HG03095 (cell line): ENCODE results near the gene SMIM44.

ENCODE experiments used
- ATAC-seq: cut with Tn5 transposase; IDR thresholded peaks from one replicate; pipeline ENCODE4 v1.9.1; 2021; ENCODE audit warnings: moderate library complexity; ENCODE audit not compliant: unreplicated experiment

The SMIM44 gene

DNA sequence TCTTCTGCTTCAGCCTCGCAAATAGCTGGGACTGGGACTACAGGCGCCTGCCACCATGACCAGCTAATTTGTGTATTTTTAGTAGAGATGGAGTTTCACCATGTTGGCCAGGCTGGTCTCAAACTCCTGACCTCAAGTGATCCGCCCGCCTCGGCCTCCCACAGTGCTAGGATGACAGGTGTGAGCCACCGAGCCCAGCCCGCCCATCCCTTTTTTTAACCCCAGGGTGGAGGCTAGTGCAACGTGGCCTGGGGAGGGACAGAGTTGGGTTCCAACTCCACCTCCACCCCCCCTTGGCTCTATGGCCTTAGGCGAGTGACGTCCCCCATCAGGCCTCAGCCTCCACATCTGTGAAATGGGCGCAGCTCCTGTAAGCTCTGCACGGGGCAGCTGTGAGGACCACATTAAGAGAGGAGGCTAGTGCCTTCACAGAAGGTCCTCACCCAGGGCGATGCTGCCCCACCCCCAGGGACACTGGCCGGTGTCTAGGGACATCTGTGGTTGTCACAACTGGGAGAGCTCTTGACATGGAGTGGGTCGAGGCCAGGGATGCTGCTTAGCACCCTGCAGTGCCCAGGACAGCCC, 40.7 kb downstream of the SMIM44 start:
- no peak for ATAC-seq

DNA sequence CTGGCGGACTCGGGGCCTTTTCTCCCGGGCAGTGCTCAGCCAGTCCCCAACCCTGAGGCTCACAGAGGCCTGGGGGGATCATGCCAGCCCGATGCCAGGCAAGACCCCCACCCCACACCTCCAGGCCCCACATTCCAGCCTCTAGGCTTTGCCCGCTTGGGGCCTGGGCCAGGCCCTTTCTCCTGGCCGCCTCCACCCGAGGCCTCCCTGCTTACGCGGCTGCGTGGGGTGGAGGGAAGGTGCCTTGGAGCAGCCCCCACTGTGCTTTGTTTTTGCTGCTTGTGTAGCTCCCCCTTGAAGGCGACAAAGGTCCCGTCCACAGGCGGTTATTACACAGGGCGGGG, 41.3 kb downstream of the SMIM44 start:
- ATAC-seq, result no peak

DNA sequence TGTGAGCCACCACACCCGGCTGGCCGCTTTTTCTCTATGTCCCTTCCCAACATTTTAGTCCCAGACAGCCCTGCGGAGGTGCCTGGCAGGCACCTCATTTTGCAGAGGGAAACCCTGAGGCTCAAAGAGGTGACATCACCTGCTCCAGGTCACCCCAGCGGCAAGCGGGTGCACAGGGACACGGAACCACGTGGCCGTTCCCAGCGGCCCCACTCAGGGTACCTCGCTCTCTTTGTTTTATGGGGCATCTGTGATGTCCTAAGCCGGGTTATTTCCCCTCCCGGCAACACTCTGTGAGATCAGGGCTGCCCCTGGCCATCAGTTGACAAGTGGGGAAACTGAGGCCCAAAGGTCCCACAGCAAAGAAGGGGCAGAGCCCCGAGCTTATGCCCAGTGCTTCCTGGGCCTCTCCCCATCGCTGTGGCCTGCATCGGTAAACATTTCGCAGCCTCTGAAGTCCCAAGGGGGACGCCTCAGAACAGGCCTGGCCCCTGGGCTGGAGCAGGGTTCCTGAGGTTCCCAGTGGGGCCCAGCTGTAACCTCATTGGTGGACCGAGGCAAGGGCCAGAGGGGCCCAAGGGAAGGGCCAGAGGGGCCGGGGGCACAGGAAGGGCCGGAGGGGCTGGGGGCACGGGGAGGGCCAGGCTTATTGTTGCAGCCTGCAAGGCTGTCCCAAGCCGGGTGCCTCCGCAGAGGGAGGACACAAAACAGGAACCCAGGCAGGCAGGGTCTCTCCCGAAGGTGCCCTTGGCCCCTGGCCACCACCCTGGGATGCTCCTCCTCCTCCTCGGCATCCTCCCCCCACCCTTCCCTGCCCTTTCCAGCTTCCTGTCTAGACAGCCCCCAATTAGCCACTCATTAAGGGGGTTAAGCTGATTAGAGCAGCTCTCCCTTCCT, 41.9 kb downstream of the SMIM44 start:
- no peak for ATAC-seq

DNA sequence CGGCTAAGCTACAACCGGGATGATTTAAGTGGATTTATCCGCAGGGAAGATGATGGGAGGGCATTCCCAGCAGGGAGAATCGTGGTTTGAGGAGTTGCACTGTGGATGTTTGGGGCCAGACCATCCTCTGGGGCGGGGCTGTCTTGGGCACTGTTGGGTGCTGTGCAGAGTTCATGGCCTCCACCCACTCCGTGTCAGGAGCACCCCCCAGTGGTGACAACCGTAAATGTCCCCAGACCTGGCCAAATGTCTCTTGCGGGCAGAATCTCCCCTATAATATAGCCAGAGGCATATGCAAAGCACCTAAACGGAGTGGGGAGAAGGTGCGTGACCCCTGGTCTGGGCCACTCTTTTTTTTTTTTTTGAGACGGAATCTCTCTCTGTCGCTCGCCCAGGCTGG, 43.2 kb downstream of the SMIM44 start:
- ATAC-seq, result no peak

DNA sequence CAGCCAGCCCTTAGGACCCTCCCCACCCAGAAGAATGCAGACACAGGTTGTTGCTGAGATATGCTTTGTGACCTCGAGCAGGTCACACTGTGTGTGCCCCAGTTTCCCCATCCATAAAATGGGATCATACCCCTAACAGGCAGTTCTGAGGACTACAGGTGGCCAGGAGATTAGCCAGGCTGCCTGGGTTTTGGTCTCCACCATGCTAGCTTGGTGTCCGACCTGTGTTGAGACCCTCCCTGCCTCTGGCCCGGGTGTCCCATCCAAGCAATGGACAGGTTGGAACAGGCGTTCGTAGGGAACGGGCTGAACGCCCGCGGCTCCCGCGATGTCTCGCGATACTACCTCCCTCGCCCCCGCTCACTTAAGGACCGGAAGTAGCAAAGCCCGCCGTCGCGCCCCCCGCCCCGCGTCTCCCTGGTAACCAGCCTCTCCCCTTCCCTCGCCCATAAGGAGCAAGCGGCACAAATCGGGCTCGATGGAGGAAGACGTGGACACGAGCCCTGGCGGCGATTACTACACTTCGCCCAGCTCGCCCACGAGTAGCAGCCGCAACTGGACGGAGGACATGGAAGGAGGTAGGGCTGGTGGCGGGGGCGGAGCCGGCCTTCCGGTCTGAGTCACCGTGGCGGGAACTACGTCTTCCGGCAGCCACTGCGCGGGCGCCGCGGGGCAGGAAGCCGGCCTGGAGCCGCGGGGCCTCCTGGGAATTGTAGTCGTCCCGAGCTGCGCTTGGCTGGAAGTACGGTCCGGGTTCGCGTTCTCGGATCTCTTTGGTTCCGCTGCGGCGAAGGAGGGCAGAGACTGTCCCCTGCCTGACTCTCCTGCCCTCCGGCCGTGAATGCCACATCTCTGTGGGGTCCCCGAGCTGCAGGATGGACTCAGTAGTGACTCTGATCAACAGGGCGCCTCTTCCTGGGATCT, 48.3 kb downstream of the SMIM44 start:
- peak; percentile 72 for ATAC-seq

DNA sequence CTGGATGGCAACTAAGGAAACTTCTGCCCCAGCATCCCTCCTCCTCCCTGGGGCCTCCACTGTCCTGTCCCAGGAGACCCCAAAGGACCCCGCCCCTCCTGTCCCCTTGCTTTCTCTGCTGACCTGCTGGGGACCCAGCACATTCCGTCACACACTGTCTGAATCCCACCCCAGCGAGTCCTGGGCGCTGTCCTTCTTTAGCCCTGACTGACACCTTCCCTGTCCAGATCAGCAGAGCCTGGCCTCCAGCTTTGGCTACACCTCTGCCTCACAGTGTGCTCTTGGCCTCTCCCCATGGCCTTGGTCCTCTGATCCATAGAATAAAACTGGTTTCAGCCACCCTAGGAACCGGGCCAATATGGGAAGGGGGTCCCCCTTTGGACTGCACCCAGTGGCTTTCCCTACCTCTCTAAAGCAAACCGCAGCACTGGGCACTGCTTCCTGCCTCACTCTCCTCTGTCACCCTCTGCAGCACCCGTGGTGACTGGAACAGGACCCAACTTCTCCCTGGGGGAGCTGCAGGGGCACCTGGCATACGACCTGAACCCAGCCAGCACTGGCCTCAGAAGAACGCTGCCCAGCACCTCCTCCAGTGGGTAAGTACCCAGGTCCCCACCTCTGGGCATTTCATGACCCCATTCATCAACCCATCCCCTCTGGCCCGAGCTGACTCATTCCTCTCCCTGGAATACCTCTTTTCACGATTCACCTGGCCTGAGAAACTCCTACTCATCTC, 49.3 kb downstream of the SMIM44 start:
- ATAC-seq, result no peak

DNA sequence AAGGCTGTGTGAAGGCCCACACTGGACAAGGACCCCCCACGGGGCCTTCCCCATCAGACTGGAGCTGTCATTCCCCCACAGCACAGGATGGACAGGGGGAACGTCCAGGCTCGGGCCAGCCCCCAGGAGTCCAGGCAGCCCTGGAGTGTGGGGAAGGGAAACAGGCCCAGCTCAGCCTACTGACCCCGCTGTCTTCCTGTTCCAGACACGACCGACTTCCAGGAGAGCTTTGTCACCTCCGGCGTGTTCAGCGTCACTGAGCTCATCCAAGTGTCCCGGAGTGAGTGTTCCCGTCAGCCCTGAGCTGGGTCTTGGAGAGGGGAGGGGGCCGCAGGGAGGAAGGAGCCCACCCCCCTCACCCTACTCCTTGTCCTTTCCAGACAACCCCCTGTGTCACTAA, 49.9 kb downstream of the SMIM44 start:
- no peak for ATAC-seq
